A549 (cell line): ENCODE results near the gene CIRBP. TPM values are rescaled to one million over a fixed set of nuclear protein-coding genes. Genes with fewer than 3 reads are reported as not detected.

ENCODE experiments used
- ATAC-seq, 2 experiments: fragments of 200-7000 bp in 1 of 2; fragments of >200 bp in 1 of 2; cut with Nextera tagmentation in 1 of 2; cut with Tn5 transposase in 1 of 2; 3 replicates each; pipeline versions ENCODE4 v1.8.0 to v1.9.1; 2018 to 2020; ENCODE audit warnings: mild to moderate bottlenecking in 1 of 2, moderate library complexity in 1 of 2
- CTCF ChIA-PET: fragments of 300-600 bp; sonication (Branson Sonifier 250); formaldehyde crosslinking; extraction: SDS; loops from one replicate; lab custom pipeline; 2021; ENCODE audit warnings: antibody characterized with exemption, inconsistent platforms; lab: Yijun Ruan, JAX
- POLR2A ChIA-PET: fragments of 350-600 bp; formaldehyde crosslinking; extraction: SDS; loops from one replicate; lab custom pipeline; 2021; ENCODE audit warnings: antibody characterized with exemption, inconsistent platforms; lab: Yijun Ruan, JAX
- DNase-seq, 2 experiments: peaks; one replicate each; pipeline versions ENCODE4 v3.0.0 to v3.0.0-alpha.2; 2011 to 2016; ENCODE audit warnings: low read depth in 1 of 2, low spot score in 1 of 2
- FAIRE-seq: peaks from 2 replicates; lab custom pipeline; 2011; peaks lifted over from hg19 to GRCh38; lab: Jason Lieb, UNC
- H3K27ac ChIP-seq, 2 experiments: fragments of >200 bp; sonication (Bioruptor Twin); formaldehyde crosslinking; 3 replicates each; pipeline ENCODE4 v1.5.1; 2016 to 2017
- H3K4me1 ChIP-seq: fragments of >200 bp; sonication (Bioruptor Twin); formaldehyde crosslinking; 3 replicates; pipeline ENCODE4 v1.6.1; 2016
- H3K4me2 ChIP-seq: fragments of >200 bp; sonication (Bioruptor Twin); formaldehyde crosslinking; 3 replicates; pipeline ENCODE4 v1.6.1; 2016
- H3K4me3 ChIP-seq: fragments of >200 bp; sonication (Bioruptor Twin); formaldehyde crosslinking; 3 replicates; pipeline ENCODE4 v1.5.1; 2016
- H3K9me3 ChIP-seq: fragments of >200 bp; sonication (Bioruptor Twin); formaldehyde crosslinking; 3 replicates; pipeline ENCODE4 v1.6.1; 2016
- CTCF ChIP-seq: fragments of >200 bp; sonication (Bioruptor Twin); formaldehyde crosslinking; IDR thresholded peaks from 3 replicates; pipeline ENCODE4 v1.5.1; 2016
- E2F6 ChIP-seq: IDR thresholded peaks from 2 replicates; pipeline ENCODE4 v1.6.1; 2012; ENCODE audit warnings: low read depth, borderline replicate concordance
- EHF ChIP-seq: fragments of 250-450 bp; sonication (Bioruptor Pico); IDR thresholded peaks from 2 replicates; pipeline ENCODE4 v1.5.0; 2020; ENCODE audit warnings: mild to moderate bottlenecking
- EP300 ChIP-seq, 2 experiments: fragments of >200 bp; sonication (Bioruptor Twin); formaldehyde crosslinking; IDR thresholded peaks; 2 replicates in 1 of 2; 3 replicates in 1 of 2; pipeline ENCODE4 v1.6.1; 2016 to 2017
- FOSB ChIP-seq: fragments of 250-450 bp; sonication (Bioruptor Pico); IDR thresholded peaks from 2 replicates; pipeline ENCODE4 v1.5.0; 2020; ENCODE audit warnings: mild to moderate bottlenecking, moderate library complexity
- FOSL2 ChIP-seq, 2 experiments: fragments of 450-650 bp in 1 of 2; fragments of >200 bp in 1 of 2; sonication (Bioruptor Twin) in 1 of 2; formaldehyde crosslinking; IDR thresholded peaks; 2 replicates each; pipeline versions ENCODE4 v1.5.0 to v1.6.1; 2016 to 2020; ENCODE audit warnings: mild to moderate bottlenecking in 1 of 2, moderate library complexity in 1 of 2
- HEYL ChIP-seq: fragments of 250-450 bp; sonication (Bioruptor Pico); IDR thresholded peaks from 2 replicates; pipeline ENCODE4 v1.8.0; 2021; ENCODE audit warnings: mild to moderate bottlenecking, moderate library complexity
- HOXB5 ChIP-seq: fragments of 250-450 bp; sonication (Bioruptor Pico); IDR thresholded peaks from 2 replicates; pipeline ENCODE4 v1.5.0; 2020; ENCODE audit warnings: mild to moderate bottlenecking, moderate library complexity
- MAFK ChIP-seq: fragments of 450-650 bp; IDR thresholded peaks from 2 replicates; pipeline ENCODE4 v1.6.1; 2014; ENCODE audit not compliant: partially characterized antibody
- MAX ChIP-seq: IDR thresholded peaks from 2 replicates; pipeline ENCODE4 v1.6.1; 2012
- POLR2A ChIP-seq: IDR thresholded peaks from 2 replicates; pipeline ENCODE4 v1.6.1; 2012; ENCODE audit warnings: mild to moderate bottlenecking, low read length
- RARB ChIP-seq: fragments of 250-450 bp; sonication (Bioruptor Pico); IDR thresholded peaks from 2 replicates; pipeline ENCODE4 v1.8.0; 2021; ENCODE audit warnings: mild to moderate bottlenecking, moderate library complexity
- REST ChIP-seq: fragments of 200-600 bp; sonication (generic); IDR thresholded peaks from 2 replicates; pipeline ENCODE4 v1.6.1; 2016; ENCODE audit warnings: antibody characterized with exemption, mild to moderate bottlenecking, moderate library complexity
- SMC3 ChIP-seq: fragments of >200 bp; sonication (Bioruptor Twin); formaldehyde crosslinking; IDR thresholded peaks from 3 replicates; pipeline ENCODE4 v1.6.1; 2018; ENCODE audit warnings: inconsistent platforms
- TFCP2L1 ChIP-seq: fragments of 250-450 bp; sonication (Bioruptor Pico); IDR thresholded peaks from 2 replicates; pipeline ENCODE4 v1.5.0; 2021; ENCODE audit warnings: mild to moderate bottlenecking
- ZFP36 ChIP-seq: fragments of 450-650 bp; IDR thresholded peaks from 2 replicates; pipeline ENCODE4 v1.6.1; 2014; ENCODE audit warnings: borderline replicate concordance; ENCODE audit not compliant: partially characterized antibody
- WGBS: methylation state at CpG from one replicate; pipeline ENCODE4 v1.1.6; 2017; ENCODE audit errors: missing lambda C conversion rate; 5-methylcytosine and 5-hydroxymethylcytosine counted together
- polyA plus RNA-seq, 4 experiments: library from polyadenylated mRNA; depleted of rRNA in 3 of 4; stranded (reverse); fragments of >200 nt; fragmentation: RNase III in 1 of 4; extraction: RNeasy Plus Mini Kit Qiagen cat#74134 plus additional on column Dnase treatment in 1 of 4; gene quantifications; 2 replicates in 3 of 4; 3 replicates in 1 of 4; pipeline ENCODE4 v1.2.3, GENCODE V29; 2011 to 2017

The CIRBP gene
- polyA plus RNA-seq, 2 of the 4 experiments (the other 2 are of a cell fraction), result 151 to 178 TPM

GRCh38 chr19:1294688-1295087, 25.6 kb downstream of the CIRBP start:
- Histone ChIP-seq H3K27ac (no peak overlapping the region), H3K9me3 (no peaks in the 10 kb centered on the region), H3K4me3 (no peak overlapping the region), H3K4me1 (peaks cover 23% of the 10 kb centered on the region), H3K4me2 (0 out of 3 replicates have a peak overlapping the region, but pooled peaks have one; percentile 91)
- no peak for DNase-seq
- no peak for FAIRE-seq
- no peak for ATAC-seq
- no peak for TF ChIP-seq POLR2A
- peak; percentile 89 for TF ChIP-seq ZFP36
- WGBS, result 45% methylated on average over 12 of the region's 14 CpGs
- ChIA-PET CTCF (no interaction called here), POLR2A (no interaction called here)

- TF ChIP-seq E2F6, result no peak
- TF ChIP-seq EP300 (IDR thresholded peaks at IDR 0.05), result no peak
- no peak for TF ChIP-seq SMC3
- no peak for TF ChIP-seq FOSB (CRISPR knock-in tag)
- TF ChIP-seq FOSL2 (IDR thresholded peaks at IDR 0.05), result no peak
- no peak for TF ChIP-seq FOSL2 (CRISPR knock-in tag; IDR thresholded peaks at IDR 0.05)
- TF ChIP-seq MAFK, result no peak
- no peak for TF ChIP-seq MAX
- TF ChIP-seq TFCP2L1 (CRISPR knock-in tag), result no peak
- no peak for TF ChIP-seq HOXB5 (CRISPR knock-in tag)
- TF ChIP-seq CTCF, result no peak
- TF ChIP-seq REST, result no peak
- no peak for TF ChIP-seq POLR2A
- no peak for TF ChIP-seq EHF (CRISPR knock-in tag)
- no peak for TF ChIP-seq HEYL (CRISPR knock-in tag)
- TF ChIP-seq RARB (CRISPR knock-in tag), result no peak
- no peak for DNase-seq
- Histone ChIP-seq H3K4me2 (peak overlapping the region; percentile 91), H3K27ac (peak overlapping the region in 1 of 2 experiments; percentile 46; a peak in 2 of 6 replicates), H3K4me1 (peaks cover 23% of the 10 kb centered on the region), H3K9me3 (no peaks in the 10 kb centered on the region), H3K4me3 (peak overlapping the region; percentile 40)
- WGBS, result 6% methylated on average over 17 of the region's 82 CpGs
- ATAC-seq, result peak; percentile 22 to 54; a peak in 4 of 6 replicates
- CTCF ChIA-PET, result interaction anchor here (0.6 kb wide), 1 partner anchor 52 kb away, joined by 3 read pairs; no protein-coding TSS in a partner anchor
- POLR2A ChIA-PET, result interaction anchor here (0.6 kb wide), 1 partner anchor 27 kb away, joined by 3 read pairs; the partner anchor contains the start of gene CIRBP
- no peak for FAIRE-seq
Measured at GRCh38 chr19:1295169-1296012, 26.3 kb downstream of the CIRBP start.
